ENCODE data around the gene CCNL1.

The CCNL1 gene

GRCh38 chr3:157119369-157119951 is 40.5 kb downstream of the CCNL1 start:
- in situ Hi-C loops (cut with MboI; ENCODE audit: low pct_unique_long_range_greater_than_20kb, low sequenced_read_pairs, unreplicated experiment): no loop called here
- TF ChIP-seq CTCF (IDR thresholded peaks at IDR 0.05; ENCODE audit: extremely low read depth, insufficient read depth, missing control alignments): no peak
- no peak for DNase-seq (ENCODE audit: low spot score)

GRCh38 chr3:157117875-157118654 is 41.9 kb downstream of the CCNL1 start:
- DNase-seq (ENCODE audit: low spot score): no peak
- in situ Hi-C loops (cut with MboI; ENCODE audit: low pct_unique_long_range_greater_than_20kb, low sequenced_read_pairs, unreplicated experiment): no loop called here
- no peak for TF ChIP-seq CTCF (IDR thresholded peaks at IDR 0.05; ENCODE audit: extremely low read depth, insufficient read depth, missing control alignments)

DNA sequence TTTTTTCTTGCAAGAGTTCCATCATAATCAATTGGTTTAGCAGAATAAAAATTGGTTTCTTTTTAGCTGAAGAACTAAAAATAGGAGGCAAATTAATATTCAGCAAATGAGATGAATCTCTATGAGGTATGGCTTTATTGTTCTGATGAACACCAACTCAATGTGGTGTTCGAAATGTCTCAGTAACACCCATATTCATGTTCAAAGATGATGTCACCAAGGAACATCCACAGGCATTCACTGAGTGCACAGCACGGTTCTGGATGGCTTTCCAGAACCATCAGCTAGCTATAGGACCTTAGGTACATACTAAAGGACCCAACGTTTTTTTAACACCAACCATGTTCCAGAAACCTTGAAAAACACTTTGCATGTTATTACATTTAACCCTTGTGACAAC is 42.7 kb downstream of the CCNL1 start:
- no peak for DNase-seq (ENCODE audit: low spot score)
- in situ Hi-C loops (cut with MboI; ENCODE audit: low pct_unique_long_range_greater_than_20kb, low sequenced_read_pairs, unreplicated experiment): no loop called here

DNA sequence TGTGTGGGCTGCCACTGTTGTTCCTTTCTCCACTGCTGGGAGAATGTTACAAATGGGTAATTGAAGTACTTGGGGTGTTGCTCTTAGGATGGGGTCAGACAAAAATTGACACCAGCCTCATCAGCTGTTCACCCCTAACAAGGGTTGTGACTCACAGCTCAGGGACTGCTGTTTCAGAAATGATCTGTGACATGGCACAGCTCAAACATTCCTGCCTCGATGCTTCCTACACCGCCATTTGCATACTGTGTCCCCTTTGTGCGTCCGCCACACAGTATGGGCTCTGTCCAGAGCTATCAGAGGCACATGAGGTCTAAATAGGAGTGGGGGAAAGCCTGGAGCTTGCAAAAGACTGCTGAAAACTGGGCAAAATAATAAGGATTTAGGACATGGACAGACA is 43.9 kb downstream of the CCNL1 start:
- DNase-seq (ENCODE audit: low spot score): no peak
- in situ Hi-C loops (cut with MboI; ENCODE audit: low pct_unique_long_range_greater_than_20kb, low sequenced_read_pairs, unreplicated experiment): no loop called here
- no peak for TF ChIP-seq CTCF (IDR thresholded peaks at IDR 0.05; ENCODE audit: extremely low read depth, insufficient read depth, missing control alignments)

More for the DNA sequence above, 42.7 kb downstream of the CCNL1 start:
- TF ChIP-seq CTCF (IDR thresholded peaks at IDR 0.05; ENCODE audit: extremely low read depth, insufficient read depth, missing control alignments): no peak

DNA sequence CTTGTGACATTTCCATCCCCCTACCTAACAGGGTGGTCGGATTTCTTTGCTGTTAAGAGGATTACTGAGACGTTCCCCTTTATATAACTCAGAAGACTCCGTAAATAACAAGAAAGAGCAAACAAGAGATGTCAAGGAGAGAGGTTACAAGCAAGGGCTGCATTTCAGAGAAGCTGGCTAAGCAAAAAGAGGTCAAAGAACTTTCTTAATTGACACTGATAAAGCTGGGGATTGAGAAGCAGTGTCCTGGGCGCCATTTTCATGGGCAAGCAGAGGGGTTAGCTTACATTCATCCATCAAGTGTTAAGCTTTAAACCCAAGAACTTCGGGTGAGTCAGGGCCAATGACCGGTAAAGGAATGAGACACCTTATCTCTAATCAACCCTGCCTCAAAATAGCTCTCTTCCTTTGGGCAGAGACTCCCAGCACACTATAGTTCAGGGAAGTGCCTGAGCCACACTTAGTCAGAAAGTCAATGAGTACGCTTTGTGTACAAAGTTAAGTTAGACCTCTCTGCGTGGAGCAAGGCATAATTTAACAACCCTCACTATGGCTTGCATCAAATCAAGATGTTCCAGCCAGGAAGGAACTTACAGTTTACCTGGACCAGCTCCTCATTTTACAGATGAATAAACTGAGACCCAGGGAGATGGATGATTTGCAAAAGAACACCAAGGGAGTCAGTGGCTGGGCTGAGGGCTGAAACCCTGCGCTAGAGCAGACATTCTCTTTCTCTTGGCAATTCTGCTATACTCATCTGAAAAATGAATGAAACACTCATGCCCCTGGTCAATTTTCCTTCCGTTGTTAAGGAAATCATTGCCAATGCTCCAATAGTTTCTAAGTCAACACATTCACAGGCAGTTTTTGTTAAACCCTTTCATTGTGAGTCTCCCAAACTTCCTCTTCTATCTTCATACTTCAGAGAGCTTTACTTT is 44.6 kb downstream of the CCNL1 start:
- DNase-seq (ENCODE audit: low spot score): no peak
- in situ Hi-C loops (cut with MboI; ENCODE audit: low pct_unique_long_range_greater_than_20kb, low sequenced_read_pairs, unreplicated experiment): no loop called here
- no peak for TF ChIP-seq CTCF (IDR thresholded peaks at IDR 0.05; ENCODE audit: extremely low read depth, insufficient read depth, missing control alignments)

DNA sequence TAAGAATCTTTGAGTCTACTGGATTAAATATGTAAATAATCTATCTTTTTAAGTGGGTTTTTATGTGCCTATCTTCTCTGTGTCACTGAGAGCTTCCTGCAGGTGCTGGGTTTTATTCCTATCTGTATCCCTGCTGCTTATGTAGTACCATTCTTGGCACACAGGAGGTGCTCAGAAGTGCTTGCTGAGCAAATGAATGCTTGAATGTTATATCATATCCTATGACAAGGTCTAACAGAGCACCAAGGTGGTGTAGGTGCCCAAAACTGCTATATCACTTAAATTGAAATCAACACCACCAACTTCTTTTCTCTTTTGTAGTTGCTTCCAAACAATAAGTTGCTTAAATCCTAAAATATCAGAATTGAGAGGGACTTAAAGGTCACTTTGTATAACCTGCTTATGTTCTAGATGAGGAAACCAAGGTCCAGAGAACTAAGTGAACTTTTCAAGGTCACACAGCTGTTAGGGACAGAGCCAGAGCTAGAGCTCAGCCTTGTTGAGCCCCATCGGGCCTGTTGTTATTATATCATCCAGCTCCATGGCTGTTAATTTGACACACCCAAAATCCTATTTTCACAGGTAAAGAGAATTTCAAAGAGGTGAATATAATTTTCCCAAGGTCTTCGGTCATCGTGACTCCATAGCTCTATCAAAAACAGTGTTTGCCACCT is 46.0 kb downstream of the CCNL1 start:
- TF ChIP-seq CTCF (IDR thresholded peaks at IDR 0.05; ENCODE audit: extremely low read depth, insufficient read depth, missing control alignments): peak; percentile 13
- DNase-seq (ENCODE audit: low spot score): no peak
- in situ Hi-C loops (cut with MboI; ENCODE audit: low pct_unique_long_range_greater_than_20kb, low sequenced_read_pairs, unreplicated experiment): no loop called here

Data from GM13977 (cell line).